ENCODE measurements around the gene BNIPL.

Gene BNIPL

GRCh38 chr1:151056149-151056548, 19.8 kb downstream of the BNIPL start:
- no peak for DNase-seq (ENCODE audit: low read depth, low spot score)

GRCh38 chr1:151058692-151059091, 22.3 kb downstream of the BNIPL start:
- no peak for DNase-seq (ENCODE audit: low read depth, low spot score)

- peak; percentile 47 for DNase-seq (ENCODE audit: low read depth, low spot score)
Observed at GRCh38 chr1:151059109-151060006, 23.0 kb downstream of the BNIPL start, which contains the start of gene CDC42SE1. Gene CDC42SE1, minus strand, starts transcription at chr1:151059622. Its CDS starts 3,892 bp downstream, at chr1:151055730.

- peak; percentile 72 for DNase-seq (ENCODE audit: low read depth, low spot score)
Observed at GRCh38 chr1:151060007-151060656, 23.7 kb downstream of the BNIPL start, which contains the start of gene MLLT11. Gene MLLT11, plus strand, starts transcription at chr1:151060397. Its CDS starts 6,828 bp downstream, at chr1:151067225.

GRCh38 chr1:151060657-151061421, 24.5 kb downstream of the BNIPL start:
- DNase-seq (ENCODE audit: low read depth, low spot score): no peak

- no peak for DNase-seq (ENCODE audit: low read depth, low spot score)
Observed at GRCh38 chr1:151061704-151062103, 25.3 kb downstream of the BNIPL start.

GRCh38 chr1:151062741-151063371, 26.5 kb downstream of the BNIPL start:
- no peak for DNase-seq (ENCODE audit: low read depth, low spot score)

GRCh38 chr1:151065089-151065645, 28.8 kb downstream of the BNIPL start:
- DNase-seq (ENCODE audit: low read depth, low spot score): no peak

GRCh38 chr1:151067185-151067584, 30.8 kb downstream of the BNIPL start:
- no peak for DNase-seq (ENCODE audit: low read depth, low spot score)

- DNase-seq (ENCODE audit: low read depth, low spot score): no peak
Observed at GRCh38 chr1:151069103-151069486, 32.7 kb downstream of the BNIPL start.

- peak; percentile 88 for DNase-seq (ENCODE audit: low read depth, low spot score)
Observed at GRCh38 chr1:151070474-151071276, 34.3 kb downstream of the BNIPL start, which contains the start of gene GABPB2. Gene GABPB2, plus strand, starts transcription at chr1:151070761. Its CDS starts 17,429 bp downstream, at chr1:151088190.

GRCh38 chr1:151072224-151072623, 35.8 kb downstream of the BNIPL start:
- DNase-seq (ENCODE audit: low read depth, low spot score): no peak

- no peak for DNase-seq (ENCODE audit: low read depth, low spot score)
Observed at GRCh38 chr1:151085953-151086559, 49.7 kb downstream of the BNIPL start.

All from iPS DF 19.7 (cell line).